H9 (cell line): ENCODE measurements around the gene BRSK2. TPM values are rescaled to one million over a fixed set of nuclear protein-coding genes. Genes with fewer than 3 reads are reported as not detected.

ENCODE experiments used
- DNase-seq: peaks from one replicate; pipeline ENCODE4 v3.0.0-alpha.2; 2017
- H2AFZ ChIP-seq: one replicate; pipeline ENCODE4 v1.6.1; 2013; ENCODE audit warnings: mild to moderate bottlenecking, low read length, control low read depth, moderate library complexity
- H2AK5ac ChIP-seq: 2 replicates; pipeline ENCODE4 v1.6.1; 2013; ENCODE audit warnings: low read length, control low read depth, mixed read lengths; ENCODE audit not compliant: insufficient read length
- H2BK120ac ChIP-seq: one replicate; pipeline ENCODE4 v1.6.1; 2013; ENCODE audit warnings: low read depth, mild to moderate bottlenecking, low read length, control low read depth, inconsistent platforms; ENCODE audit not compliant: poor library complexity, severe bottlenecking
- H2BK12ac ChIP-seq: 2 replicates; pipeline ENCODE4 v1.6.1; 2013; ENCODE audit warnings: low read length, control low read depth, mixed read lengths, low read depth; ENCODE audit not compliant: insufficient read length
- H2BK15ac ChIP-seq: 2 replicates; pipeline ENCODE4 v1.6.1; 2013; ENCODE audit warnings: low read depth, low read length, control low read depth
- H2BK20ac ChIP-seq: one replicate; pipeline ENCODE4 v1.6.1; 2013; ENCODE audit warnings: low read depth, mild to moderate bottlenecking, low read length, control low read depth, inconsistent platforms; ENCODE audit not compliant: poor library complexity, severe bottlenecking
- H2BK5ac ChIP-seq: 2 replicates; pipeline ENCODE4 v1.6.1; 2013; ENCODE audit warnings: low read length, control low read depth, mixed read lengths; ENCODE audit not compliant: insufficient read length
- H3K14ac ChIP-seq: 2 replicates; pipeline ENCODE4 v1.6.1; 2013; ENCODE audit warnings: low read length, control low read depth; ENCODE audit not compliant: insufficient read depth
- H3K18ac ChIP-seq: 2 replicates; pipeline ENCODE4 v1.6.1; 2013; ENCODE audit warnings: low read depth, mild to moderate bottlenecking, mixed read lengths, low read length, control low read depth; ENCODE audit not compliant: insufficient read length
- H3K23ac ChIP-seq: 2 replicates; pipeline ENCODE4 v1.6.1; 2013; ENCODE audit warnings: low read length, control low read depth, mixed read lengths, low read depth; ENCODE audit not compliant: insufficient read length
- H3K23me2 ChIP-seq: 2 replicates; pipeline ENCODE4 v1.6.1; 2013; ENCODE audit warnings: low read depth, mild to moderate bottlenecking, mixed read lengths, low read length, control low read depth; ENCODE audit not compliant: insufficient read length, poor library complexity, severe bottlenecking
- H3K27ac ChIP-seq: 2 replicates; pipeline ENCODE4 v1.5.1; 2013; ENCODE audit warnings: low read length, control low read depth, mixed read lengths, low read depth; ENCODE audit not compliant: insufficient read length
- H3K27me3 ChIP-seq: 2 replicates; pipeline ENCODE4 v1.6.1; 2013; ENCODE audit warnings: low read length, control low read depth, inconsistent platforms; ENCODE audit not compliant: insufficient read depth
- H3K4ac ChIP-seq: 2 replicates; pipeline ENCODE4 v1.6.1; 2013; ENCODE audit warnings: low read depth, mild to moderate bottlenecking, control low read depth, inconsistent platforms, low read length, moderate library complexity
- H3K4me1 ChIP-seq: 2 replicates; pipeline ENCODE4 v1.6.1; 2013; ENCODE audit warnings: low read length, control low read depth, inconsistent platforms; ENCODE audit not compliant: insufficient read depth
- H3K4me2 ChIP-seq: 2 replicates; pipeline ENCODE4 v1.6.1; 2013; ENCODE audit warnings: low read length, control low read depth, mixed read lengths; ENCODE audit not compliant: insufficient read length, insufficient read depth
- H3K56ac ChIP-seq: 2 replicates; pipeline ENCODE4 v1.6.1; 2013; ENCODE audit warnings: low read depth, mild to moderate bottlenecking, mixed read lengths, low read length, control low read depth; ENCODE audit not compliant: insufficient read length
- H3K79me1 ChIP-seq: 2 replicates; pipeline ENCODE4 v1.6.1; 2013; ENCODE audit warnings: low read depth, mild to moderate bottlenecking, moderate library complexity, low read length, control low read depth, inconsistent platforms; ENCODE audit not compliant: insufficient read depth, poor library complexity, severe bottlenecking
- H3K79me2 ChIP-seq: 2 replicates; pipeline ENCODE4 v1.6.1; 2013; ENCODE audit warnings: low read length, control low read depth, inconsistent platforms; ENCODE audit not compliant: insufficient read depth
- H3K9ac ChIP-seq: 2 replicates; pipeline ENCODE4 v1.6.1; 2013; ENCODE audit warnings: low read length, control low read depth, mixed read lengths; ENCODE audit not compliant: insufficient read length; ENCODE audit errors: extremely low read depth
- H3K9me3 ChIP-seq: one replicate; pipeline ENCODE4 v1.6.1; 2013; ENCODE audit warnings: low read depth, low read length, inconsistent platforms; ENCODE audit not compliant: control insufficient read depth
- H3T11ph ChIP-seq: one replicate; pipeline ENCODE4 v1.6.1; 2013; ENCODE audit warnings: mild to moderate bottlenecking, low read length, control low read depth, inconsistent platforms
- H4K20me1 ChIP-seq: one replicate; pipeline ENCODE4 v1.6.1; 2013; ENCODE audit not compliant: control insufficient read depth, insufficient read length, insufficient read depth
- H4K5ac ChIP-seq: 2 replicates; pipeline ENCODE4 v1.6.1; 2013; ENCODE audit warnings: low read depth, mild to moderate bottlenecking, mixed read lengths, low read length, control low read depth; ENCODE audit not compliant: insufficient read length
- H4K8ac ChIP-seq: replicated peaks from 2 replicates; pipeline ENCODE4 v1.6.1; 2013; ENCODE audit warnings: low read length, control low read depth, mixed read lengths, low read depth; ENCODE audit not compliant: insufficient read length
- H4K91ac ChIP-seq: 2 replicates; pipeline ENCODE4 v1.6.1; 2013; ENCODE audit warnings: low read depth, mild to moderate bottlenecking, moderate library complexity, mixed read lengths, low read length, control low read depth; ENCODE audit not compliant: insufficient read length
- H3K27ac Mint-ChIP-seq, 3 experiments: 2 replicates in 2 of 3; 3 replicates in 1 of 3; pipeline ENCODE4 v1.8.0; 2020 to 2021; ENCODE audit warnings: mixed read lengths in 3 of 3, mild to moderate bottlenecking in 1 of 3, moderate library complexity in 1 of 3
- H3K27me3 Mint-ChIP-seq: 2 replicates; pipeline ENCODE4 v1.8.0; 2021; ENCODE audit warnings: low read depth, mild to moderate bottlenecking, moderate library complexity, mixed read lengths
- H3K36me3 Mint-ChIP-seq, 3 experiments: 2 replicates in 2 of 3; 3 replicates in 1 of 3; pipeline ENCODE4 v1.8.0; 2020 to 2021; ENCODE audit warnings: low read depth in 3 of 3, mixed read lengths in 3 of 3; ENCODE audit not compliant: insufficient read depth in 1 of 3
- H3K4me1 Mint-ChIP-seq, 2 experiments: 2 replicates each; pipeline ENCODE4 v1.8.0; 2020; ENCODE audit warnings: mixed read lengths in 2 of 2
- H3K4me3 Mint-ChIP-seq, 2 experiments: 2 replicates in 1 of 2; 3 replicates in 1 of 2; pipeline ENCODE4 v1.8.0; 2020 to 2021; ENCODE audit warnings: mild to moderate bottlenecking in 2 of 2, mixed read lengths in 2 of 2, moderate library complexity in 1 of 2
- H3K9me3 Mint-ChIP-seq, 2 experiments: 2 replicates in 1 of 2; 3 replicates in 1 of 2; pipeline ENCODE4 v1.8.0; 2020; ENCODE audit warnings: mild to moderate bottlenecking in 2 of 2, mixed read lengths in 2 of 2, moderate library complexity in 1 of 2
- CTCF ChIP-seq: fragments of 200-600 bp; sonication (generic); conservative IDR thresholded peaks from 3 replicates; pipeline ENCODE4 v1.8.0; 2021; ENCODE audit warnings: antibody characterized with exemption, mild to moderate bottlenecking
- WGBS: extraction: QIAGEN DNeasy Blood & Tissue Kit; methylation state at CpG from one replicate; pipeline ENCODE4 v1.1.7; 2013; ENCODE audit warnings: missing lambda C conversion rate, low lambda C conversion rate, mixed read lengths; ENCODE audit not compliant: insufficient read length; ENCODE audit errors: extremely low coverage; 5-methylcytosine and 5-hydroxymethylcytosine counted together
- total RNA-seq: library from RNA; stranded (reverse); gene quantifications from 2 replicates; pipeline ENCODE4 v1.2.1, GENCODE V29; 2021

Gene BRSK2
- total RNA-seq, 1 experiment from 2014 or later, result 28.4 TPM

- Mint-ChIP-seq H3K27me3 (no peaks in the 10 kb centered on the region; the same call in 1 of the 2 replicates), H3K27ac (no peak overlapping the region), H3K9me3 (no peaks in the 10 kb centered on the region), H3K36me3 (no peaks in the 10 kb centered on the region), H3K4me1 (peaks cover 25 to 51% of the 10 kb centered on the region in 2 experiments), H3K4me3 (no peak overlapping the region)
- H3K4ac ChIP-seq, result no peak overlapping the region
- H3K23me2 ChIP-seq, result no peaks in the 10 kb centered on the region
- no peak overlapping the region for H3K56ac ChIP-seq
- no peak overlapping the region for H3K23ac ChIP-seq
- no peak overlapping the region for H3K9ac ChIP-seq
- H3K27ac ChIP-seq, result no peak overlapping the region
- no peak overlapping the region for H2BK12ac ChIP-seq
- no peaks in the 10 kb centered on the region for H3K27me3 ChIP-seq
- H2BK120ac ChIP-seq, result no peak overlapping the region
- H2BK15ac ChIP-seq, result no peak overlapping the region
- TF ChIP-seq CTCF, result no peak
- H4K5ac ChIP-seq, result no peak overlapping the region
- no peaks in the 10 kb centered on the region for H3K79me1 ChIP-seq
- no peaks in the 10 kb centered on the region; the same call in 1 of the 2 replicates for H3K79me2 ChIP-seq
- H3T11ph ChIP-seq, result no peak overlapping the region
- no peak overlapping the region for H2AK5ac ChIP-seq
- H4K8ac ChIP-seq, result no peak overlapping the region
- H4K20me1 ChIP-seq, result no peaks in the 10 kb centered on the region
- no peak overlapping the region for H4K91ac ChIP-seq
- no peak overlapping the region for H2BK20ac ChIP-seq
- DNase-seq, result no peak
- H2BK5ac ChIP-seq, result no peak overlapping the region
- no peak overlapping the region for H2AFZ ChIP-seq
- H3K9me3 ChIP-seq, result no peaks in the 10 kb centered on the region
- no peak overlapping the region for H3K14ac ChIP-seq
- WGBS, result no CpG with 5 or more reads among the region's 11 CpGs
- H3K4me2 ChIP-seq, result no peak overlapping the region
- H3K18ac ChIP-seq, result no peak overlapping the region
- peaks cover 5% of the 10 kb centered on the region; the same call in 1 of the 2 replicates for H3K4me1 ChIP-seq
Observed at GRCh38 chr11:1510928-1511327, 121.2 kb downstream of the BRSK2 start.
